AG09319 (cell line): Measurements from ENCODE around the gene MOB3B.

Experiments
- DNase-seq: peaks from one replicate; pipeline ENCODE4 v3.0.0-alpha.2; 2010; ENCODE audit warnings: low read depth; ENCODE audit errors: extremely low read depth
- TF ChIP-seq, protein P1 (sequence below): IDR thresholded peaks from 2 replicates; pipeline ENCODE4 v1.5.1; 2011; ENCODE audit warnings: low read depth, mild to moderate bottlenecking, inconsistent platforms, low read length, moderate library complexity

The MOB3B gene

GRCh38 chr9:27355166-27355565 is 174.4 kb downstream of the MOB3B start:
- TF ChIP-seq, protein P1, sequence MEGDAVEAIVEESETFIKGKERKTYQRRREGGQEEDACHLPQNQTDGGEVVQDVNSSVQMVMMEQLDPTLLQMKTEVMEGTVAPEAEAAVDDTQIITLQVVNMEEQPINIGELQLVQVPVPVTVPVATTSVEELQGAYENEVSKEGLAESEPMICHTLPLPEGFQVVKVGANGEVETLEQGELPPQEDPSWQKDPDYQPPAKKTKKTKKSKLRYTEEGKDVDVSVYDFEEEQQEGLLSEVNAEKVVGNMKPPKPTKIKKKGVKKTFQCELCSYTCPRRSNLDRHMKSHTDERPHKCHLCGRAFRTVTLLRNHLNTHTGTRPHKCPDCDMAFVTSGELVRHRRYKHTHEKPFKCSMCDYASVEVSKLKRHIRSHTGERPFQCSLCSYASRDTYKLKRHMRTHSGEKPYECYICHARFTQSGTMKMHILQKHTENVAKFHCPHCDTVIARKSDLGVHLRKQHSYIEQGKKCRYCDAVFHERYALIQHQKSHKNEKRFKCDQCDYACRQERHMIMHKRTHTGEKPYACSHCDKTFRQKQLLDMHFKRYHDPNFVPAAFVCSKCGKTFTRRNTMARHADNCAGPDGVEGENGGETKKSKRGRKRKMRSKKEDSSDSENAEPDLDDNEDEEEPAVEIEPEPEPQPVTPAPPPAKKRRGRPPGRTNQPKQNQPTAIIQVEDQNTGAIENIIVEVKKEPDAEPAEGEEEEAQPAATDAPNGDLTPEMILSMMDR = no peak
- no peak for DNase-seq

GRCh38 chr9:27353474-27354229 is 176.0 kb downstream of the MOB3B start:
- no peak for DNase-seq
- TF ChIP-seq, protein P1 = no peak

- TF ChIP-seq, protein P1 = no peak
- no peak for DNase-seq
These were observed 176.5 kb downstream of the MOB3B start for GRCh38 chr9:27353166-27353473.

DNA sequence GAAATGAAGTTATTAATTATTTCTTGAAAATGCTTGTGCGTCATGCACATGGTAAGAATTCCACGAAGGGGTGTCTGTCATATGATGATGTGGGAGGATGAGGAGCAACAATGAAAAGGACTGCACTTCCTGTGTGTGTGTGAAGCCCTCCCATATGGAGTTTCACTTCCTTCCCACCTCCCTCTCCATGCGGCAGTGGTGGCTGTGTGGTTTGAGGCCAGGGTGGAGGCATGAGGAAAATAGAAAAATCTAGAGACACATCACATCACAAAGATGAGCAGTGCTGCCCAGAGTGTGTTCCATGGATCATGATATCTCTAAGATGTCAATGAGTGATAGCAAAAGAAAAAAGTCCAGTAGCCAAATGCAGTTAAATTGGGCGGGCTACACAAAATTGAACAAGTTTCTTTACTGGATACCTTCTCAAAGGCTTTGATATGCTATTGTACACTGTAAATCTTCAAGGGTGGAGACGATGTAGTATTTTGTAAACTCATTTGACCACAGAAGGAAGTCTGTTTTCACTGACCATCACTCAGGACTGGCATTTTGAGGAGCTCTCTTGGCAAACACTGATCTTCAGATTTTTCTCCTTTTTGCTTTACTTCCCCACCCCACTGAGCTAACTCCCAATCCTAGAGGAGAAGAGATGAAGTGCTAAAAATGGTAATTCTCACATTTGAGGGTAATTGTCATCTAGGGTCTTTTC is 177.0 kb downstream of the MOB3B start:
- TF ChIP-seq, protein P1 = no peak
- DNase-seq = no peak

- no peak for DNase-seq
- TF ChIP-seq, protein P1 = no peak
These were observed 178.2 kb downstream of the MOB3B start for GRCh38 chr9:27351438-27351837.

DNA sequence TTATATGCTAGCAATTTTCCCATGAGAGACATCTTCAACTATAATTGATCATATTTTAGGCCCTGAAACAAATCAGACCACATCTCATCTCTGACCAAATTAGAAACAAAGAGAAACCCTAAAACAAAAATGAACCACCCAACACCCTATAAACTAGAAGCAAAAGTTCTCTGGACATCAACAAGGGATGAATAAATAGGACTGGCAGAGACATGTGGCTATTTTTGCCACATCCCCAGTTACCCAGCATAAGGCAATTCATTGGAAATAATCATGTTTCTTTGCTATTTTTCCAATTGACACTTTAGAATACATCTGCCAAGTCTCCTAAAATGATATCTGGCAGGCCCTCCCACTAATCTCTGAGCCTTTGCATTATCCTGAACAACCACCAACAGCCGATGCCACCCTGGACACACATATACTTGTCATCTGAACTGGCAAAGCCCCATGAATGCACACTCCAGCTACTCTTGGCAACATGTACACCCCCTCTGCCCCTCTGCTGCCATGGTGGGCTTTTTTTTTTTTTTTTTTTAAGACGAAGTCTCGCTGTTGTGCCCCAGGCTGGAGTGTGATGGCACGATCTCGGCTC is 179.1 kb downstream of the MOB3B start:
- no peak for DNase-seq

More for the DNA sequence above, 179.1 kb downstream of the MOB3B start:
- TF ChIP-seq, protein P1 = no peak
